GF-D8 (cell line): Measurements from ENCODE around the gene WDR35.

ENCODE experiments used
- DNase-seq: peaks from one replicate; lab custom pipeline; 2025; lab: John Stamatoyannopoulos, UW

Gene WDR35

GRCh38 chr2:20011276-20012031 lies 21.5 kb upstream of the WDR35 start:
- no peak for DNase-seq

- DNase-seq, result no peak
Observed at GRCh38 chr2:20008703-20009102, 18.8 kb upstream of the WDR35 start.

GRCh38 chr2:20005891-20006470 lies 16.1 kb upstream of the WDR35 start:
- DNase-seq, result no peak

- DNase-seq, result no peak
Observed at GRCh38 chr2:20005067-20005627, 15.2 kb upstream of the WDR35 start.

- DNase-seq, result no peak
Observed at GRCh38 chr2:20001361-20001863, 11.5 kb upstream of the WDR35 start.

GRCh38 chr2:19993731-19994130 lies 3.8 kb upstream of the WDR35 start:
- DNase-seq, result no peak

GRCh38 chr2:19991895-19992294 lies 2.0 kb upstream of the WDR35 start:
- DNase-seq, result no peak

- no peak for DNase-seq
Observed at GRCh38 chr2:19990416-19990728, 467 bp upstream of the WDR35 start.

GRCh38 chr2:19989342-19989666 lies 601 bp downstream of the WDR35 start:
- DNase-seq, result no peak

- DNase-seq, result no peak
Observed at GRCh38 chr2:19988600-19988999, 1.3 kb downstream of the WDR35 start.

- DNase-seq, result no peak
Observed at GRCh38 chr2:19987936-19988335, 2.0 kb downstream of the WDR35 start.

- DNase-seq, result no peak
Observed at GRCh38 chr2:19982268-19982667, 7.6 kb downstream of the WDR35 start.

GRCh38 chr2:19979932-19980331 lies 10.0 kb downstream of the WDR35 start:
- no peak for DNase-seq

- DNase-seq, result no peak
Observed at GRCh38 chr2:19973466-19973865, 16.4 kb downstream of the WDR35 start.

- peak; percentile 65 for DNase-seq
Observed at GRCh38 chr2:19971691-19972090, 18.2 kb downstream of the WDR35 start.

GRCh38 chr2:19963386-19963785 lies 26.5 kb downstream of the WDR35 start:
- no peak for DNase-seq

GRCh38 chr2:19955544-19956422 lies 34.1 kb downstream of the WDR35 start:
- DNase-seq, result peak; percentile 20

GRCh38 chr2:19949071-19949470 lies 40.8 kb downstream of the WDR35 start:
- DNase-seq, result no peak

GRCh38 chr2:19947184-19947940 lies 42.5 kb downstream of the WDR35 start:
- no peak for DNase-seq

- no peak for DNase-seq
Observed at GRCh38 chr2:19944205-19944845, 45.6 kb downstream of the WDR35 start.

- DNase-seq, result no peak
Observed at GRCh38 chr2:19943189-19943588, 46.7 kb downstream of the WDR35 start.
